Activated CD4-positive, alpha-beta memory T cell treated with anti-CD3 and anti-CD28 coated beads for 36 hours (primary cell): ENCODE data around the gene ATOH8. TPM values are rescaled to one million over a fixed set of nuclear protein-coding genes. Genes with fewer than 3 reads are reported as not detected.

ENCODE experiments used
- CTCF ChIA-PET: fragments of 350-600 bp; sonication (Branson Sonifier 250); formaldehyde crosslinking; loops from one replicate; lab custom pipeline; 2021; ENCODE audit warnings: antibody characterized with exemption, inconsistent platforms; lab: Charles Lee
- POLR2A ChIA-PET: fragments of 350-600 bp; sonication (Branson Sonifier 250); formaldehyde crosslinking; loops from one replicate; lab custom pipeline; 2021; ENCODE audit warnings: antibody characterized with exemption; lab: Charles Lee
- DNase-seq: peaks from one replicate; pipeline ENCODE4 v3.0.0-alpha.2; 2020
- H3K27ac Mint-ChIP-seq: one replicate; pipeline ENCODE4 v1.8.0; 2021; ENCODE audit warnings: mixed read lengths
- H3K27me3 Mint-ChIP-seq: one replicate; pipeline ENCODE4 v1.8.0; 2021; ENCODE audit warnings: mixed read lengths
- H3K36me3 Mint-ChIP-seq: one replicate; pipeline ENCODE4 v1.8.0; 2021; ENCODE audit warnings: mixed read lengths
- H3K4me1 Mint-ChIP-seq: one replicate; pipeline ENCODE4 v1.8.0; 2021; ENCODE audit warnings: low read depth, mixed read lengths
- H3K4me3 Mint-ChIP-seq: one replicate; pipeline ENCODE4 v1.8.0; 2021; ENCODE audit warnings: mild to moderate bottlenecking, mixed read lengths
- H3K9me3 Mint-ChIP-seq: one replicate; pipeline ENCODE4 v1.8.0; 2021; ENCODE audit warnings: mixed read lengths
- intact Hi-C: fragments of 100-400 bp; cut with micrococcal nuclease; formaldehyde crosslinking; loops from one replicate; pipeline ENCODE4 v1.15.1; 2023
- total RNA-seq, 2 experiments: library from RNA; stranded (reverse); gene quantifications; one replicate each; pipeline ENCODE4 v1.2.3, GENCODE V29; 2021

Gene ATOH8
- total RNA-seq, 2 experiments from 2014 or later: not detected

GRCh38 chr2:85803704-85804425, 50.1 kb downstream of the ATOH8 start:
- POLR2A ChIA-PET: no interaction called here
- intact Hi-C loops: loop anchor here (2.0 kb wide), 1 partner anchor 53 kb away; no protein-coding TSS in a partner anchor
- Mint-ChIP-seq H3K4me3 (no peak overlapping the region), H3K27me3 (peaks cover 7% of the 10 kb centered on the region), H3K4me1 (peaks cover 5% of the 10 kb centered on the region), H3K36me3 (no peaks in the 10 kb centered on the region), H3K27ac (no peak overlapping the region), H3K9me3 (peaks cover 14% of the 10 kb centered on the region)
- CTCF ChIA-PET: interaction anchor here (2.4 kb wide), 1 partner anchor 75 kb away, joined by 12 read pairs; no protein-coding TSS in a partner anchor
- DNase-seq: no peak

GRCh38 chr2:85804583-85804982, 50.8 kb downstream of the ATOH8 start:
- peak; percentile 40 for DNase-seq
- H3K4me3 Mint-ChIP-seq: no peak overlapping the region
- H3K36me3 Mint-ChIP-seq: no peaks in the 10 kb centered on the region
- H3K9me3 Mint-ChIP-seq: peaks cover 14% of the 10 kb centered on the region
- H3K4me1 Mint-ChIP-seq: peaks cover 5% of the 10 kb centered on the region
- ChIA-PET CTCF (interaction anchor here (0.9 to 1.1 kb wide), 2 partner anchors 58 to 76 kb away, joined by 3 to 4 read pairs; no protein-coding TSS in a partner anchor), POLR2A (no interaction called here)
- no peak overlapping the region for H3K27ac Mint-ChIP-seq
- peaks cover 6% of the 10 kb centered on the region for H3K27me3 Mint-ChIP-seq
- intact Hi-C loops: loop anchor here (2.0 kb wide), 1 partner anchor 54 kb away; no protein-coding TSS in a partner anchor

GRCh38 chr2:85806358-85807118, 52.7 kb downstream of the ATOH8 start:
- H3K4me1 Mint-ChIP-seq: peaks cover 5% of the 10 kb centered on the region
- CTCF ChIA-PET: interaction anchor here (0.9 kb wide), 1 partner anchor 78 kb away, joined by 4 read pairs; no protein-coding TSS in a partner anchor
- peaks cover 5% of the 10 kb centered on the region for H3K9me3 Mint-ChIP-seq
- POLR2A ChIA-PET: no interaction called here
- no peak for DNase-seq
- H3K4me3 Mint-ChIP-seq: no peak overlapping the region
- no peak overlapping the region for H3K27ac Mint-ChIP-seq
- no peaks in the 10 kb centered on the region for H3K27me3 Mint-ChIP-seq
- intact Hi-C loops: no loop called here
- no peaks in the 10 kb centered on the region for H3K36me3 Mint-ChIP-seq

GRCh38 chr2:85807756-85808155, 54.0 kb downstream of the ATOH8 start:
- intact Hi-C loops: no loop called here
- ChIA-PET CTCF (interaction anchor here (0.7 kb wide), 1 partner anchor 8 kb away, joined by 3 read pairs; no protein-coding TSS in a partner anchor), POLR2A (no interaction called here)
- H3K27me3 Mint-ChIP-seq: no peaks in the 10 kb centered on the region
- no peak overlapping the region for H3K27ac Mint-ChIP-seq
- no peaks in the 10 kb centered on the region for H3K9me3 Mint-ChIP-seq
- DNase-seq: no peak
- no peak overlapping the region for H3K4me3 Mint-ChIP-seq
- peaks cover 5% of the 10 kb centered on the region for H3K4me1 Mint-ChIP-seq
- no peaks in the 10 kb centered on the region for H3K36me3 Mint-ChIP-seq

- H3K4me3 Mint-ChIP-seq: no peak overlapping the region
- H3K4me1 Mint-ChIP-seq: no peaks in the 10 kb centered on the region
- H3K36me3 Mint-ChIP-seq: no peaks in the 10 kb centered on the region
- CTCF ChIA-PET: interaction anchor here (0.8 to 6.5 kb wide), 2 partner anchors 59 to 65 kb away, joined by 3 to 93 read pairs; partner anchors contain the start of gene ATOH8
- POLR2A ChIA-PET: no interaction called here
- intact Hi-C loops: no loop called here
- no peak for DNase-seq
- H3K27me3 Mint-ChIP-seq: peaks cover 5% of the 10 kb centered on the region
- H3K9me3 Mint-ChIP-seq: no peaks in the 10 kb centered on the region
- H3K27ac Mint-ChIP-seq: no peak overlapping the region
Observed at GRCh38 chr2:85810371-85811179, 56.8 kb downstream of the ATOH8 start.

GRCh38 chr2:85811180-85812093, 57.6 kb downstream of the ATOH8 start:
- intact Hi-C loops: no loop called here
- Mint-ChIP-seq H3K27ac (no peak overlapping the region), H3K4me1 (no peaks in the 10 kb centered on the region), H3K4me3 (no peak overlapping the region), H3K36me3 (no peaks in the 10 kb centered on the region), H3K27me3 (peaks cover 5% of the 10 kb centered on the region), H3K9me3 (no peaks in the 10 kb centered on the region)
- ChIA-PET CTCF (interaction anchor here (0.8 to 6.5 kb wide), 7 partner anchors 9 to 82 kb away, joined by 3 to 107 read pairs (median 3); partner anchors contain the start of gene ATOH8), POLR2A (no interaction called here)
- no peak for DNase-seq

GRCh38 chr2:85812094-85812735, 58.4 kb downstream of the ATOH8 start:
- H3K27ac Mint-ChIP-seq: no peak overlapping the region
- CTCF ChIA-PET: interaction anchor here (0.7 to 6.5 kb wide), 12 partner anchors 10 to 419 kb away, joined by 3 to 107 read pairs (median 4); partner anchors contain the start of gene ATOH8
- intact Hi-C loops: no loop called here
- POLR2A ChIA-PET: no interaction called here
- H3K36me3 Mint-ChIP-seq: no peaks in the 10 kb centered on the region
- H3K4me3 Mint-ChIP-seq: no peak overlapping the region
- H3K27me3 Mint-ChIP-seq: peaks cover 5% of the 10 kb centered on the region
- H3K4me1 Mint-ChIP-seq: no peaks in the 10 kb centered on the region
- H3K9me3 Mint-ChIP-seq: no peaks in the 10 kb centered on the region
- no peak for DNase-seq

- ChIA-PET POLR2A (interaction anchor here (0.5 to 0.7 kb wide), 2 partner anchors 23 to 100 kb away, joined by 3 read pairs; no protein-coding TSS in a partner anchor), CTCF (interaction anchor here (0.6 to 6.5 kb wide), 48 partner anchors 11 to 277 kb away, joined by 3 to 107 read pairs (median 4); partner anchors contain the start of gene ATOH8)
- Mint-ChIP-seq H3K27ac (no peak overlapping the region), H3K36me3 (no peaks in the 10 kb centered on the region), H3K9me3 (no peaks in the 10 kb centered on the region), H3K4me1 (no peaks in the 10 kb centered on the region), H3K4me3 (no peak overlapping the region), H3K27me3 (peaks cover 10% of the 10 kb centered on the region)
- intact Hi-C loops: no loop called here
- no peak for DNase-seq
Observed at GRCh38 chr2:85813211-85813981, 59.6 kb downstream of the ATOH8 start.

GRCh38 chr2:85813982-85814801, 60.4 kb downstream of the ATOH8 start:
- Mint-ChIP-seq H3K4me3 (no peak overlapping the region), H3K9me3 (no peaks in the 10 kb centered on the region), H3K27ac (no peak overlapping the region), H3K27me3 (peaks cover 12% of the 10 kb centered on the region), H3K4me1 (no peaks in the 10 kb centered on the region), H3K36me3 (no peaks in the 10 kb centered on the region)
- POLR2A ChIA-PET: interaction anchor here (0.7 kb wide), 1 partner anchor 23 kb away, joined by 3 read pairs; no protein-coding TSS in a partner anchor
- peak; percentile 88 for DNase-seq
- intact Hi-C loops: loop anchor here (1.0 kb wide), 2 partner anchors 64 to 85 kb away; no protein-coding TSS in a partner anchor
- CTCF ChIA-PET: interaction anchor here (0.6 to 6.5 kb wide), 47 partner anchors 12 to 277 kb away, joined by 3 to 107 read pairs (median 4); partner anchors contain the start of gene ATOH8
